HL-60 (cell line): ENCODE results near the gene ZMYM1.

ENCODE experiments used
- GABPA ChIP-seq: IDR thresholded peaks from 2 replicates; pipeline ENCODE4 v1.6.1; 2012; ENCODE audit warnings: low read depth
- POLR2AphosphoS5 ChIP-seq: IDR thresholded peaks from 2 replicates; pipeline ENCODE4 v1.6.1; 2012; ENCODE audit warnings: low read depth
- REST ChIP-seq: IDR thresholded peaks from 2 replicates; pipeline ENCODE4 v1.6.1; 2012; ENCODE audit warnings: low read depth; ENCODE audit not compliant: insufficient replicate concordance
- TF ChIP-seq, protein P1 (sequence below): IDR thresholded peaks from one replicate; pipeline ENCODE4 v1.5.1; 2011; ENCODE audit warnings: low read length, control low read depth, inconsistent platforms; ENCODE audit not compliant: insufficient read depth

- TF ChIP-seq, protein P1, sequence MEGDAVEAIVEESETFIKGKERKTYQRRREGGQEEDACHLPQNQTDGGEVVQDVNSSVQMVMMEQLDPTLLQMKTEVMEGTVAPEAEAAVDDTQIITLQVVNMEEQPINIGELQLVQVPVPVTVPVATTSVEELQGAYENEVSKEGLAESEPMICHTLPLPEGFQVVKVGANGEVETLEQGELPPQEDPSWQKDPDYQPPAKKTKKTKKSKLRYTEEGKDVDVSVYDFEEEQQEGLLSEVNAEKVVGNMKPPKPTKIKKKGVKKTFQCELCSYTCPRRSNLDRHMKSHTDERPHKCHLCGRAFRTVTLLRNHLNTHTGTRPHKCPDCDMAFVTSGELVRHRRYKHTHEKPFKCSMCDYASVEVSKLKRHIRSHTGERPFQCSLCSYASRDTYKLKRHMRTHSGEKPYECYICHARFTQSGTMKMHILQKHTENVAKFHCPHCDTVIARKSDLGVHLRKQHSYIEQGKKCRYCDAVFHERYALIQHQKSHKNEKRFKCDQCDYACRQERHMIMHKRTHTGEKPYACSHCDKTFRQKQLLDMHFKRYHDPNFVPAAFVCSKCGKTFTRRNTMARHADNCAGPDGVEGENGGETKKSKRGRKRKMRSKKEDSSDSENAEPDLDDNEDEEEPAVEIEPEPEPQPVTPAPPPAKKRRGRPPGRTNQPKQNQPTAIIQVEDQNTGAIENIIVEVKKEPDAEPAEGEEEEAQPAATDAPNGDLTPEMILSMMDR, result no peak
- TF ChIP-seq POLR2AphosphoS5 (no peak), REST (no peak), GABPA (no peak)
These were observed 14.9 kb upstream of the ZMYM1 start for GRCh38 chr1:35064265-35064664.
